Stimulated activated CD8-positive, alpha-beta memory T cell treated with anti-CD3 and anti-CD28 coated beads, Interleukin-4, amount 100 ng/mL, for 4 hours (primary cell): Measurements from ENCODE around the gene RAI1.

ENCODE experiments used
- DNase-seq, 2 donors: peaks; one replicate each; pipeline ENCODE4 v3.0.0-alpha.2; 2020; ENCODE audit warnings: low read depth in 2 of 2, low spot score in 1 of 2

Gene RAI1

DNA sequence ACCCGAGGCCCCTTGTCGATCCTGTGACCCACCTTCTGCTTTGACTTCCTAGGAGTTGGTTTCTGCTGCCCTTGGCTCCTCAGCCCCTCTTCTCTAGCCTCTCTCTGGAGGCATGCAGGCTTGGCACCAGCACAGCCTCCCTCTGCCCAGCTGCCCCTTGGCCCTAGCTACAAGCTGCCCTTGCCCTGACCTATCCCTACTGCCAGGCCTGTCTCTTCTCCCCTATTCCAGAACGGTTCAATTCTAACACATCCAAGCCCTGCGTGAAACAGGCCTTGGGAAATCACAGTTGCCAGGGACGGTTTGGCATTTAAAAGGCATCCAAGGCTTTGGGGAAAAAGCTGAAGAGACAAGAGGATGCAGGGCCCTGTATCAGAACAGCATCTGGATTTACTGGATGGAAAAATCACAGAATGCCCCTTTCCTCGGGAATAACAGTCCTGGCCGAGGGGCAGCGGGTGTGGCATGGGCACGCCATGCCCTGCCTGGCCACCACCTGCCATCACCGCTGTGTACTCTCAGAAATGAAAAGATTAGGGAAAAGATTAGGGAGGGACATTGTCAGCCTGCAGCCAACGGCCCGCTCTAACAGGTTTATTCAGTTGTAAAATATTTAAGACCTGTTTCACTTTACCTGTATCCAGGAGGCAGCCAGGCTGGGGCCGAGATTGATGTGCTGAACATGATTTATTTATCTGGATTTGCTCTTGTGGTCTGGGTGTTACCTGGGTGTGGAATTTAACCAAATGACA, 15.8 kb downstream of the RAI1 start:
- DNase-seq, result no peak

DNA sequence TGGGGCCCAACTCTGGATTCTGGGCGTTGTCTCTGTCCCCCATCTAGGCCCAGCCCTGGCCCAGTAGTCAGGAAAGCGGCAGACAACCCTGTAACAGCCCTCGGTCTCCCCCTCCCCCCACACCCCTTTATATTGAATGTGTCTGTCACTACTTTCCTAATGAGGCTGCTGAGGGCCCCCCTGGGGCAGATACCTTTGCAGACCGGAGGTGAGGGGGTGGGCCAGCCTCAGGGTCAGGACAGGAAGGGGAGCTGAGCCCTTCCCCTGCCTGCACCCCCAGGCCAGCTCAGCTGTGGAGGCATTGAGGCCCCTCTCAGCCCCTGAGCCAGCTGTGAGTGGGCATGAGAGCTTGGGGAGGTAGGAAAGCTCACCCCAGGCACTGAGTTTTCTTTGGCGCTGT, 17.1 kb downstream of the RAI1 start:
- no peak for DNase-seq

DNA sequence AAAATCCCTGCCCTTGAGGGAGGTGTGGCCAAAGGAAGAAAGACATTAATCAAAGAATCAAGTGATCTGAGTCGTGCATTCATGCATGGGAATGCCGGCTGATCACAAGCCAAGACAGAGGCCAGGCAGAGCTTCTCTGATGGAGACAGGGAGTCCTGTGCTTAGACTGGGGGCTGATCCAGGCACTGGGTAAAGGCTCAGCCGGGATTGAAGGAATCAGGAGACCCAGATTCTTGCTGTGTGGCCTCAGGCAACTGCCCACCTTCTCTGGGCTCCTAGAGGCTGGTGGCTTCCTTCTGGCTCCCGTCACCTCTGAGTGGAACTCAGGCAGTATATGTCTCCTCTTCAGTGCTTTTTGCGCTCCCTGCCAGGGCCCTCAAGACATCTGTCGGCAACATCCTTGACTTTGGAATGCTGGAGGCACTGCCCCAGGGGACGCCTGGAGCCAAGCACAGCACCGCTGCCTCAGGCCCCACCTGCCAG, 17.7 kb downstream of the RAI1 start:
- DNase-seq, result no peak

DNA sequence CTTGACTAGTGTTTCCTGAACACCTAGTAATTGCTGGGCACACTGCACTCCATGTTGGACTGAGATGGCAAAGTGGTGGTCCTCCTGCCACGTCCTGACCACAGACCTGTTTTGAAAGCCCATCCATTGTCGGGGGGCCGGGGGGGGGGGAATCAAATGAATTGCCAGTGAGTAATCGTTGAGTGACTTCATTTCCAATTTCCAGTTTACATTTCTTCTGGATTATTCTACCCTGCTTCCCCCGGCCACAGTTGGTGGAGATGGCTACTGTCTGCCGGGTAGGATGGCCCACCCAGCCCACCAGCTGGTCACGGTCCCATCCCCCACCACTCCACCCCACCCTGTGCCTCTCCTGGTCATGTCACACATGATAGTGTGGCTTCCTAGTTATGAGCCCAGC, 18.2 kb downstream of the RAI1 start:
- no peak for DNase-seq

DNA sequence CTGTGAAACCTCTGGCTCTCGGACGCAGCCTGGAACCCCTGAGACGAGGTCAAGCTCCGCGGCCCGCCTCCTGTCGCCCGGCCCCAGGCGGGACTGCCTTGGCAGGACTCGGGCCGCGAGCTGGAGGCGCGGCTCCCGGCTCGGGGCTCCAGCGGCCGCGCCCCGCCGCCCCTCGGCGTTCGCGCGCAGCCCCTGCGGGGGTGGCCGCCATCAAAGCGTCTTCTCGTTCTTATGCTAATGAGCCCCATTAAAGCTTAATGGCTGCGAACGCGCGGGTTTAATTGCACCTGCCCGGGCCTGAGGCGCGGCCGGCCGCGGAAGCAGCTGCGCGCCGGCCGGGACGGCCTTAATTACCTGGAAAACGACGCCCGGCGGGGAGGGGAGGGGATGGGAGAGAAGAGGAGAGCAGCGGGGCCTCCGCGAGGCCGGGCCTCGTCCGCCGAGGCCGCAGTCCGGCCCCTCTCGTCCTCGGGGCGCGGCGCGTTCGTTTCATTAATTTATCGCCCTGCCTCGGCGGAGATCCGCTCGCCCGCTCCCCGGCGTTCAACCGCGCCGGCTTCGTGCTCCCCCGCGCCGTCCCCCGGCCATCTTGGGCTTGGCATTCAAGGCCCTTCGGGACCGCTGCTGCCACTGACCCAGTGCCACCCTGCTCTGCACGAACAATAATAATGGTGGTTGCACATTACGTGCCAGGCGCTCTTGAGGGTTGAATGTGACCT, 19.2 kb downstream of the RAI1 start:
- no peak for DNase-seq

DNA sequence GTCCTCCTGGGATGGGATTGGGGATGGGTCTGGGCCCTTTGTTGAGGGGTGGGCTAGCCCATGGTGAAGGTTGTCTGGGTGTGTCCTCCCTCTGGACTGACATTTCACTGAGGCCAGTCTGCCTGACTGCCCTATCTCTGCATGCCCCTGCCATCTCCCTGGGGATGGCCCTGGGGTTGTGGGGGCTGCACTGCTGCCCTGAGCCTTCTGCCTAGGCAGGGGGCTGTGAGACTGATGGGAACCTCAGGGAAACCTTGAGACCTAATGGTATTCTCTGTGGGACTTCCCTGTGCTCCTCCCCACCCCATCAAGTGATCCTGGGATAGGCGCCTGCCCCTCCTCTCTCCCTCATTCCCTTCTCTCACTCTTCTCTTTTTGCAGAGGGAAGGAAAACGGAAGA, 19.9 kb downstream of the RAI1 start:
- no peak for DNase-seq

DNA sequence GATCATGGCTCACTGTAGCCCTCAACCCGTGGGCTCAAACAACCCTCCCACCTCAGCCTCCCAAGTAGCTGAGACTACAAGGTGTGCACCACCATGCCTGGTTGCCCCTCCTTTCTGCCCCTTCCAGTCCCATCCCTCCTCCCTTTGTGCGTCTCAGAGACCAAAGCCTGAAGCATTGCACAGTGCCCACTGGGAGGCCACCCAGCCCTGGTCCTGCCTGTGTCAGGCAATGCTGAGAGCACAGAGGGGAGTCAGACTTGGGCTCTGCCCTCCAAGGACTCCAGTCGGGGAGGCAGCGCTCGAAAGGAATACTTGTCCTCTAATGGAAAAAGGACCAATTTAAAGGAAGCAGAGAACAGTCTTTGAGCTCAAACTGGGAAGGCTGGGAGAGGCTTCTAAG, 20.4 kb downstream of the RAI1 start:
- DNase-seq, result no peak

DNA sequence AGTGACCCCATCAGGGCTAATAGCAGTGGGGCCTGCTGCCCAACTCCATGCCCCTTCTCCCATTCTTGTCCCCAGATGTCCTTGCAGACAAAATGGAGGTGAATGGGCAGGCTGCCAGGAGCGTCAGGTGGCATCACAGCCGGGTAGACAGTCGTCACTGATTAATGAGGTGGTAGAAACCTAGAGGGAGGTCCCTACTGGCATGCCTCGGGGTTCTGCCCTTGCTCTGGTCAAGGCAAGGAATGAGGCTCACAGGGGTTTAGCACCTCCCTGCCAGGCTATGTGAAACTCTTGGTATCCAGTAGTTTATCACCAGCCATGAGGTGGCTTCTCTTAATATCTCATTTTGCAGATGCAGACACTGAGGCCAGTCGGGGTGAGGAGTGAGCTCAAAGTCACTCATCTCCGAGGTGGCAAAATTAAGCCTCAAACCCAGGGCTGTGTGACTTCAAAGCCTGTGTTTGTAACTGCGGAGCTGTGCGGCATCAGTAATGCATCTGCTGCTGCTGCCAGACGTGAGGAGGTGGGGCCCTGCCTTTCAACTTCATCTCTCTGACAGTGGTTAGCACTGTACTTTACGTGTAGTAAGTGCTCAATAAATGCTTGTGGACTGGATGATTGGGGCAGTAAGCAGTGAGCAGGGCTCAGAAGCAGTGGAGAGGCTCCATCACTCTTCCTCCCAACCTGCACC, 21.3 kb downstream of the RAI1 start:
- no peak for DNase-seq

DNA sequence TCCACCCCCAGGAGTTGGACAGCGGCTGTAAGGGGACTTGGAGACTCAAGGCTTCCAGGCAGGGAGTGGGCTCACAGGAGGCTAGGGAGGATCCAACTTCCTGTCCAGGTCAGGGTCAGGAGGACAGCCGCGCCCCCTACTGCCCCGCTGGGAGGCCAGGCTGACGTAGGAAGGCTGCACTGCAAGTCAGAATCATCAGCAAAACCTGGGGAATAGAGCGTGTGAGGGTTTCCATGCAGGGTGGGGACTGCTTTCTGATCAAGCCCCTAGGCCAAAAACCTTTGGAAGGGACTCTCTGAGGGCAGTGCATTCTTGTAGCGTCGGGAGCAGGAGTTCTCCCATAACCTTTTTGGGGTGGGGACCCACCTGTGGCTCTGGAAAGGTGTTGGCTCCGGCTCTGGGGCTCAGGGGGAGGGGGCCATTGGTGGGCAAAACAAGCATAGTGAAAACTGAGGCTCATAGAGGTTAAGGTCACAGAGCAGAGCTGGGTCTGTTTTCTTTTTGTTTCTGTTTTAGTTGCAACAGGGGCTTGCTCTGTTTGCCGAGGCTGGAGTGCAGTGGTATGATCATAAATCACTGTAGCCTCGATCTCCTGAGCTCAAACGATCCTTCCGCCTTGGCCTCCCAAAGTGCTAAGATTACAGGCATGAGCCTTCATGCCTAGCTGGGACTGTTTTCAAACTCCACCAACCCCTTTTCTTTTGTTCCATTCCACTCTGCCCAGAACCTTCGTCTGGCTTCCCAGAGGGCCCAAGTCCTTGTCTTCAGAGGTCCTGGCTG, 22.1 kb downstream of the RAI1 start:
- DNase-seq, result no peak

DNA sequence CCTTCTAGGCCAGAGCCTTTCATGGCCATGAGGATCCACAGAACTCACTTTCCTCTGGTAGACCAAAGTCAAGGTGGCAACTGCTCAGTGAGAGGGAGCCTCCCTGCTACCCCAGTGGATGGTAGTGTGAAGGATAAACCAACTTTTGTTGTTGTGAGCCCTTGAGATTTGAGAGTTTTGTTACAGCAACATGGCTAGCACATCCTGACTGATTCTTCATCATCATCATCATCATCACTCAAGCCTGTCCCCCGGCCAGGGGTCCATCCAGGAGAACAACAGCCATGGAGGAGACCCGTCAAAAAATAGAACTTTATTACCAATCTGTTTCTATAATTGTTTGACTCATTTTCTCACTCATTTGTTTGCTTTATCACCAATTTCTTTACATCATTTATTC, 23.7 kb downstream of the RAI1 start:
- no peak for DNase-seq

DNA sequence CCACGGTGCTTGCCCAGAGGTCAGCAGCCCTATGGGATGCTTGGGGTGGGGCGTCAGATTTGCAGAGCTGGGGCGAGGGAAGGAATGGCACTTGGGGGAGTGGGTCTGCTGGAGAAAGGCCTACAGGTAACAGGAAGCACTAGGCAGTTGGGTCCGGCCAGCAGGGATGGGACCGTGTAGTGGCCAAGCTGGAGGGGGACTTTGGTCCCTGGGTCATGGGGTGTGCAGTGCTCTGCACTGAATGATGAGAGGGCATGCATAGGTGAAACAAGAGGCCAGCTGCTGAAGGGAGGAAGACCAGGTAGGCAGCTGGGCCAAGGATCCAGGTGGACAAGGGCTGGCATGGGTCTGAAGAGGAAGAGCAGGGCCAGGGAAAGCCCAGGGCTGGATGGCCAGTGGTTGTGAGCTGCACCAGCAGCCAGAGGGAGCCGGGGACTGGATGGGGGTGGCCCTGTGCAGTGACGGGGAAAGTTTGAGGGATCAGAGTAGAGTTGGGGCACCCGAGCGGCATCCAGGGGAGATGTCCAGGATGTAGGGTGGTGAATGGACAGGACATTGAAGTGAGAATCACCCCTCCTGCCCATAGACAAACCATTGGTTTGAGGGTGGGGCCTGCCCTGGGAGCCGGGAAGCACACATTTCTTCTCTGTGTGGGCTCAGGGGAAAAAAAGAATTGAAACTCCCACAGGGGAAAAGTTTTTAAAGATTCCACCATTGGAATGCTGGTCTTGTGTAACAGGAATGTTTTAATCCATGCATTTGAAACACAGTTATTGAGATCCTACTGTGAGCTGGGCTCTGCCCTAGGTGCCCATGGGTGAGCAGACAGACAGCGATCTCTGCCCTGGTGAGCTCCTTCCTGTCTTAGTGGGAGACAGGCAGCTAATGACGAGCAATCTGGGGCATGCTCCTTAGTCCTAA, 25.1 kb downstream of the RAI1 start:
- DNase-seq, result no peak

DNA sequence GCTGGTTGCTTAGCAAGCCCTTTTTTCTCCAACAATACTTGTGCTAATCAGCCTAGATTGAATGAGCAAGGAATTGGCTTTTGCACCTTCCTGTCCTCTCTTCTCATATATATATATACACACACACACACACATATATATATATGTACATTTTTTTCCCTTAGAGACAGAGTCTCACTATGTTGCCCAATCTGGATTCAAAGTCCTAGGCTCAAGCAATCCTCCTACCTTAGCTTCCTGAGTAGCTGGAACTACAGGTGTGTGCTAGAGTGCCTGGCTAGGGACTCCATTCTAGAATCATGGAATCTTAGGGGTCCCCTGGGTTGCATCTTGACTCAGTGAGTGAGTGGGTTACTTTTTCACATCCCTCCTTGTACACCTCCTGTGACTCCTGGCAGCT, 27.0 kb downstream of the RAI1 start:
- no peak for DNase-seq

DNA sequence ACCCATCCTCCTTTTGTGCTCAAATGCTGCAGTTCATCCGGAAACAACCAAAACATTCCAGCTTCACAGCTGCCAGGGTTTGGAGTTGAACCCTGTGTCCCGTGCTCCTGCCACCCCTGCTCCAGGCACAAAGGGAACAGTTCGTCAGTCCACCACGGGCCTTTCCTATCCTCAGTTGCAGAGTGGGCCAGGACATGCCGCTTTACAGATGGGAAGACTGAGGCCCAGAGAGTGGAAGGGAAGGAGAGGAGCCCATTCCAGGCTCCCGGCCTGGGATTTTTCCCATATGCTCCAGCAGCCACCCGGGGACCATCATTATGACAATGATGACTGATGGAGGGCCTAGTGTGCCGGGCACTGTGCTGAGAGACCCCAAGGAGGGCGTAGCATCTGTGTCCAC, 27.6 kb downstream of the RAI1 start:
- no peak for DNase-seq

DNA sequence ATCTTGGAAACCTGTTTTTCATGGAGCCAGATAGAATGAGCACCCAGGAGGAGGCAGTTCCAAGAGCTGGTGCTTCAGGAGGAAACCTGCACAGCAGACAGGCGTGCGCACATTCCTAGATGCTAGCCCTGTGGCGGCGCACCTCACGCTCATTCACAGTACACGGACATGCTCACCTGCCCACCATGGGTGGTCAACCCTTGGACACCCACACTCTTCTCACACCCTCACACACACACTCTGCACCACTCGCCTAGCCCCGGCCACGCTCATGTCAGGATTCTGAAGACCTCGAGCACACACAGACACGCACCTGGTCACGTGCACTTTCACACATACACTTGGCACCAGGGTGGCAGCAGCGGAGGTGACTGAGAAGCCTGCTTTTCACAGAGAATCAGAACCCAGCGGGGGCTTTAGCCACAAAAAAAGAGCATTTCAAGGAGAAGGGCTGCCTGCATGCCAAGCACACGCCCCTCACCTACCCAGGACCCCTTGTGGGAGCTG, 28.6 kb downstream of the RAI1 start:
- DNase-seq, result no peak

DNA sequence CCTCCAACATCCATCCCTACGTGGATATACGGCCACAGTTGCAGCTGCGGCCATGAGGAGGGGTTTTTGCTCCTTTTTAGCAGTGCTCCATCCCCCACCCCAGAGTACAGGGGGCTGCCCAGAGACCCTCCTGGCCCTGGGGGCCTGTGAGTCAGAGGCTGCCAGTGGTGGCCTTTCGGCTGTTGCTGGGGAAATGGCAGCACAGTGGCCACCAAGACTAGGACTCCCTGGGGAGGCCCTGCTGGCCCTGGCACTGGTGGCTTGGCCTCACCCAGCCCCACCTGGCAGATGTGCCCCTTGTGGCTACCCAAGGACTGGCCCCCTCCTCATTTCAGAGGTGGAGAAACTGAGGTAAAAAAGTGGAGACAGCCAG, 29.1 kb downstream of the RAI1 start:
- DNase-seq, result no peak

DNA sequence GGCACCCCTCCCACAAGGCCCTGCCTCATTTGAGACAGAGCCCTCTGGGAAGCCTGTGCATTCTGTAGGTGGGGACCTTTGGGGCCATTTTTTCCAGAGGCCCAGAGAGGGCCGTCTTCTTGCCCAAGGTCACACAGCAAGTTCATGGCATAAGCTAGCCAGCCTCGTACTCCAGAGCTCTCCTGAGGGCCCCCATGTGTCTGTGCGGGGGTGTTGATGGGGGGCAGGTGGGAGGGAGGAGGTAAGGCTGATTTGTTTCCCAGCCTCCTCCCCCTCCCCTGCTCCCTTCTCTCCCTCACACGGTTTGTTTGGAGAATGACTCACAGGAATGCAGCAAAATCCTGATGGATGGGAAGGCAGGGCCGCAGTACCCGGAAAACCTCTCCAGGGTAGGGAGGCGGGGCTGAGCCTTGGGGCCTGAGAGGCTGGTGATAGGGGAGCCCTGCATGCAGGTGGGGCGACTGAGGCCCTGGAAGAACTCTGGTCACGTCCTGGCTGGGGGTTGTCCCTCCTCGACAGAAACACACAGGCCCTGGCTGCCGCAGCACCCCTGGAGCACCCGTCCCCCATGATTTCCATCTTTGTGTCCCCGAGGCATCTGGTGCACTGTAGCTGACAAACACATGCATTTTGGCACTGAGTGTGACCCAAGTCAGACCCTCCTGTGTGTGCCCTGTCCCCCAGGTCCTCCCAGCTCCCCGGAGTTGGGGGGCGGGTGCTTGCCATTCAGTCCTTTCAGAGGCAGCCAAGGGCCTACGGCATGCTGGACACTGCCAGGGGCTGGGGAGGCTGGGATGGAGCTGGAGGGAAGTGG, 29.7 kb downstream of the RAI1 start:
- DNase-seq, result no peak

DNA sequence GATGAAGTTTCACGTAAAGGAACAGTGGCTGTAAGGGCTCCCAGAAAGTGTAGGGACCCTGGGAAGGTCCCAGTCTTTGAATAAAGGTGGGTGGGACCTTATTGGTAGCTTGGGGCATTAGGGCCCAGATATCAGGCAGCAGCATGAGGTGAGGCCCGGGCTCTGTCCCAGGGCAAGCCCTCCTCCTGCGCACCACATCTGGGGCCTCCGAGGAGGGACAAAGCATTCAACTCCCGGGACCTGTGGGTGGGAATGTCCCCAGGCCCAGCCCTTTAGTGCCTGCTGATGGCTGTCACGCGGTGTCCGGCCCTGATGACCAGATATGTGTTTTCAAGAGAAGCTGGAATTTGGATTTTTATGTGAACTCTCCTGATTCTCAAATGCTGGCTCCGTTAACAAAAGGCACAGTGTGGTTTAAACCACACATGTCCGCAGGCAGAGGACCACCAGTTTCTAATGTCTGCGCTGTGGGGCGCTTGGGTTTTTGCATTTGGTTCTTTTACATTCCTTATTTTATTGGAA, 30.4 kb downstream of the RAI1 start:
- DNase-seq, result no peak

DNA sequence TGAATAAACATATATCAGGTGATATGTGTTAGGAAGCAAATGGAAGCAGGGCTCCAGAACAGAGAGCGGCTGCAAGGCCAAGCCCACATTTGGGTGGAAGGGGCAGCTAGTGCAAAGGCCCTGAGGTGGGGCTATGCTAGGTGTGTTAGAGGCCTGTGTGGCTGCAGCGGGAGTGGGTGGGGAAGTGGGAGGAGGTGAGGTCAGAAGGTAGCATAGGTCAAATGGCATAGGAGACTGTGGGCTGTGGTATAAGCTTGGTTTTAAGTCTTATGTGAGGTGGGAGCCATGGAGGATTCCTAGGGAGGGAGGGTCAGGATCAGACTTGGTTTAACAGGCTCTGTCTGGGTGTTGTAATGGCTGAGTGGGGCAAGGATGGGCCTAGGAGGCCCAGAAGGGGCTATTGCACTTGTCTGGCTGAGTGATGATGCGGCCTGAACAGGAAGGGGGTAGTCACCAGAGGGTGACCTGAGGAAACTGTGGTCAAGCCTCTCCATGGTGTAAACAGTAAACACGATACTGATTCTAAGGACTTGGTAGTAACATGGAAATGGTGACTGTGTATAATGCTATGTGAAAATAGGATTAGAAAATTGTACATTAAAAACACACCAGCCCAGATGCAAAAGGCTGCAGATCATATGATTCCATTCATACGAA, 31.1 kb downstream of the RAI1 start:
- DNase-seq, result no peak

DNA sequence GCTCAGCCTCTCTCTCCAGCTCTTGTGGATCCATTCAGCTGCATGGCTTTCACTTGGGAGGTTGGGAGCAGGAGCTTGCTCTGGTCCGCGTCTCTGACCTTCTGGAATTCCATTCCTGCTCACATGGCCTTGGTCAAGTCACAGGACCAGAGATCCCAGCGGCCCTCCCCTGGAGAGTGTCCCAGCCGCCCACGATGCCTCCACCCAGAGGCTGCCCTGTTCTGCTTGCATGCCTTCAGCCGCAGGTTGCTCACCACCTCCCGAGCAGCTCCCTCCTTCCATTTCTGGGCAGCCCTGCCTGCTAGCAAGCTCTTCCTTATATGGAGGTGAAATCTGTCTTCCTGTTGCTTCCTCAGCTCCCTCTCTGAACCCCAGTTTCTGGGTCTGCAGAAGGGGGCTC, 32.6 kb downstream of the RAI1 start:
- no peak for DNase-seq
